ENCODE measurements around the gene MBD3L2B.
"Not testable (repeated sequence)": the region's sequence is repeated elsewhere in the genome, so short reads cannot be mapped to it uniquely, and the experiment has no call there.

The MBD3L2B gene

DNA sequence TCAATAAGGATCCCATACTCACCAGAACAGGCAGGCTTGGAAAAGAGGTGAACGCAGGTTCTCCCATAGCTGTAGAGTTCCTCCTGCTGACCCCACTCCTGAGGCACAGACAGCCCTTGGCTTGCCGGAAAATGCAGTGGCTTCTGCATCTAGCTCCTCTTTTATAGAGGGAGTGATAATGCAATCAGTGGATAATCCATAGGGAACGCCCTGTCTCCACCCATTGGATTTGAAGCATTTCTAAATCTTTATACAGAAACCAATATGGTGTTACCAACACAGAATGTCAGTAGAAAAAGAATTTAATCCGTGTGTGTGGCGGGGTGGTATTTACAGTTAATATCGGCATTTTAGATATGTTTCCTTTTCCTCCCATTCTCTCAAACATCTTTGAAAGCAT is at the start of gene MBD3L2B:
TSS of gene MBD3L2B (minus strand) at position 101 of the 400 bp plus-strand sequence. CDS start at position 67, 34 bp downstream.
- not testable (repeated sequence) for DNase-seq

DNA sequence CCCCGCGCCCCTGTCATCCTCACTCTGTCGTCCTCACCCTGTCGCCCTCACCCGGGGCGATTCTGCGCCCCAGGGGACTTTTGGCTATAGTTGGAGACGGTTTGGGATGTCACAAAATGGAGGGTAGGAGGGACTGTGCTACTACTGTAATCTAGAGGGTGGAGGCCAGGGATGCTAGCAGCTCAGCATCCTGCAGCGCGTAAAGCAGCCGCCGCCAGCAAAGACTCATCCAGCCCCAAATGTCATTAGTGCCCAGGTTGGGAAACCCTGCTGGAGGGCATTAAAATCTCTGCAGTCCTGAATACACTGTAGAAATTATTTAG is 48.6 kb upstream of the MBD3L2B start:
- DNase-seq = peak in 1 of 2 experiments; percentile 61

DNA sequence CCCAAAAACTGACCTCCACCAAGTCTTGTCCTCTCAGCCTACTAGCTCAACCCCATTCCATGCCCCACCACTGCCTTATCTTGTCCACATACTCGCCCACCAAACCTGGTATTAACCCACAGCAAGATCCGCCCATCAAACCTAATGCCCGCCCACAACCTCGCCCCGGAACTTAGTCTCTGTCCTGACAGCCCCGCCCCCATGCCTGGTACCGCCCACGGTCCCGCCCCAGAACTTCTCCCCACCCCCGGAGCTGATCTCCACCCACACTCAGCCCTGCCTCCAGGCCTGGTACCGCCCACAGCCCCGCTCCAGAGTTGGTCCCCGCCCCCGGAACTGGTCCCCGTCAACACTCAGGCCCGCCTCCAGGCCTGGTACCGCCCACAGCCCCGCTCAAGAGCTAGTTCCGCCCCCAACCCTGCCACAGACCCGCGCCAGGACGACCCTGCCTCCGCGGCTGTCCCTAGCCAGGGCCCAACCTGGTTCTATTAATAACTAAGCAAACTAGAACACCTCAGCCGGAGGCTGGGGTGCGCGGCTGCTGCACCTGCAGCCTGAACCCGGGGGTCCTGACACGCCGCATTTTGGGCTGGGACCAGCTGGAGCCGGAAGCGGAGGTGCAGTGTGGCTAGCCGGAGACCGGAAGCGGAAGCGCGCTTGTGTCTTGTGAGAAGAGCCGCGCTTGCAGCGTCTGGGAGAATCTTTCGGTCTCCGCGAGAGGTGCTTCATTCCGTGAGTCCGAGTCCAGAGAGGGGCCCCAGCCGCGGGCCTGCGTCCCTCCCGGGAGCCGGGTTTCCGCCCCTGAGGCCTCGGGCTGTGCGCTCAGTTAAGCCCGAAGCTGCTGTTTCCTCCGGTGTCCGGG is 48.0 kb upstream of the MBD3L2B start, which contains the start of gene ZNF557:
TSS of gene ZNF557 (plus strand) at position 662 of the 862 bp plus-strand sequence. CDS start 5,372 bp downstream, outside the sequence.
- DNase-seq = peak; percentile 94 to 96

DNA sequence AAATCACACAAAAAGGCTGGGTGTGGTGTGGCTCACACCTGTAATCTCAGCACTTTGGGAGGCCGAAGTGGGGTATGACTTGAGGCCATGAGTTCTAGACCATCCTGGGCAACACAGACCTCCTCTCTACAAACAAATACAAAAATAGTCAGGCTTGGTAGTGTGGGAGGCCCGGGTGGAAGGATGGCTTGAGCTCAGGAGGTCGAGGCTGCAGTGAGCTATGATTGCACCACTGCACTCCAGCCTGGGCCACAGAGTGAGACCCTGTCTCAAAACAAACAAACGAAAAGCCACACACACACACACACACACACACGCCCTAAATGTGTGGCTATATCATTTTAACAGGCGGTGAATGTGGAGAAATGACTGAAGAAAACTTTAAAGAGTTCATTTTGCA is 47.4 kb upstream of the MBD3L2B start:
- DNase-seq = no peak

DNA sequence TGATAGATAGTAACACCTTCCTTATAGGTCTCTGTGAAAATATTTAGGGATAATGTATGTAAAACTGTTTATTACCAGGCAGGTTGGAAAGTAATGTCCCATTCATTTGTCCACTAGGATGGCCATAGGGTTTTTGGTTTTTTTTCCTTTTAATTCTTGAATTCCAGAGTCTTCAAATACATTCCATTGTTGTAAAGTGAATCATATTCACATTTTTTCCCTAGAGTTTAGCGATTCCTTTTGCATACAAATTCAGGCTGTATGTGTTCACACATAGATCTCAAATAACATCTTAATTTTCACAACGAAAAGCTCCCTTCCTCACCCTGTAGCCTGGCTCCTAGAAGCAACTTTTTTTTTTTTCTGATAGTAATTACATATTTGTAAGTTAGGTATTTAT is 46.5 kb upstream of the MBD3L2B start:
- no peak for DNase-seq

DNA sequence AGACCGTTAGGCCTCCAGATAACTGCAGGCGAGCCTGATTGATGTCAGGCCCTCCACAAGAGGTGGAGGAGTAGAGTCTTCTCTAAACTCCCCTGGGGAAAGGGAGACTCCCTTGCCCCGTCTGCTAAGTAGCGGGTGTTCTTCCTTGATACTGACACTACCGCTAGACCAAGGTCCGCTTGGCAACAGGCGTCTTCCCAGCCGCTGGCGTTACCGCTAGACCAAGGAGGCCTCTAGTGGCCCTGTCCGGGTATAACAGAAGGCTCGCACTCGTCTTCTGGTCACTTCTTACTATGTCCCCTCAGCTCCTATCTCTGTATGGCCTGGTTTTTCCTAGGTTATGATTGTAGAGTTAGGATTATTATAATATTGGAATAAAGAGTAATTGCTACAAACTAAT is 45.9 kb upstream of the MBD3L2B start:
- not testable (repeated sequence) for DNase-seq

DNA sequence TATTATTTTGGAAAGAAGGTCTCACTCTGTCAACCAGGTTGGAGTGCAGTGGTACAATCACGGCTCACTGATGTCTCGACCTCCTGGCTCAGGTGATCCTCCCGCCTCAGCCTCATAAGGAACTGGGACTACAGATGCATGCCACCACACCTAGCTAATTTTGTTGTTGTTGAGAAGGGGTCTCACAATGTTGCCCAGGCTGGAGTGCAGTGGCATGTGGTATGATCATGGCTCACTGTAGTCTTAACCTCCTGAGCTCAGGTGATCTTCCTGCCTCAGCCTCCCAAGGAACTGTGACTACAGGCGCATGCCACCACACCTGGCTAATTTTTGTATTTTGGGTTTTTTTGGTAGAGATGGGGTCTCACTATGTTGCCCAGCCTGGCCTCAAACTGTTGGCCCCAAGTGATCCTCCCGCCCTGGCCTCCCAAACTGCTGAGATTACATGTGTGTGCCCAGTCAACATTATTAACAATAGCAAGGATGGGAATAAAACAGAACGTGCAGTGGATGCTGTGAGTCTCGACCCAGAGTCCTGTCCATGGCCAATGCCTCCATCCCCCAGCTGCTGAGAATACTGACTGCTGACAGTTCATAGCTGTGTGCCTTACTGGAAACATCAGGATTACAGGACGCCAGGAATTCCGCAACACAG is 42.7 kb upstream of the MBD3L2B start:
- DNase-seq = no peak

DNA sequence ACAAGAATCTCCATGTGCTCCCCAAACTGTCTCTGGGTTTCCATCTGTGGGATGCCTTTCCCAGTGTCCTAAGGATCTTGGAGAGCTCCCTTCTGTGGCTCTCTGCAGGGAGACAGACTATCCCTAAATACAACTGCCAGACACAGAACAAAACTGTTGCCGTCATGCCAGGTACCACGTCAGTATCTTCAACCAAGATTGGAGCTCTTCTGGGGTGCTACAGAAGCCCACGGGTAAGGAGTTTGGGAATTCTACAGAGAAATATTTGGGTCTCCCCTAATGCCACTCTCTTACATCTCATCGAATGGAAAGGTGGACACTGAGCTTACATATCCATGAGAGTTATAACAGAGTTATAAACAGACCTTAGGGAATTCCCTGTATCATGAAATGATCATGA is 42.1 kb upstream of the MBD3L2B start:
- no peak for DNase-seq

DNA sequence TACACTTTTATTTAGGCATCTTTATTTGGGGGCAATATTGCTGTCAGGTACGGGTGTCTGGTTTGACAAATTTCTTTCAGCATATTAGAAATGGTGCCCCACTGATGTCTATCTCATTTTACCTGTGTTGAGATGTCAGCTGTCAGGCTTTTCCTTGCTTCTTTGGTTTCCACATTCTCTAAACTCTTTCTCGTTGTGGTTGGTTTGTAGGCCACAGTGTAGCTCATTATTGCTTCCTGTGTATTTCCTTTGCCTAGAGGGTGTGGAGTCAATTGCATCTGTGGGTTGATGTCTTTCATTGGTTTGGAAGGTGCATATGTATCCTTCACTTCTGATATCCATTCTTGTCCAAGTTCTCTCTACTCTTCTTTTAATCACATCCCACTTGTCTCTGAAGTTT is 38.7 kb upstream of the MBD3L2B start:
- DNase-seq = not testable (repeated sequence)

DNA sequence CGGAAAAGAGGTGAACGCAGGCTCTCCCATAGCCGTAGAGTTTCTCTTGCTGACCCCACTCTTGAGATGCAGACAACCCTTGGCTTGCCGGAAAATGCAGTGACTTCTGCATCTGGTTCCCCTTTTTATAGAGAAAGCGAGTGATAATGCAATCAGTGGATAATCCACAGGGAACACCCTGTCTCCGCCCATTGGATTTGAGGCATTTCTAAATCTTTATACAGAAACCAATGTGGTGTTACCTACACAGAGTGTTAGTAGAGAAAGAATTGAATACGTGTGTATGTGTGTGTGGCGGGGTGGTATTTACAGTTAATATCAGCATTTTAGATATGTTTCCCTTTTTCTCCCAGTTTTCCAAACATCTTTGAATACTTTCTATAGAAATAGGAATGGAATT is 37.3 kb upstream of the MBD3L2B start, which contains the start of gene MBD3L3:
TSS of gene MBD3L3 (minus strand) at position 101 of the 400 bp plus-strand sequence. CDS start at position 30, 71 bp downstream.
- DNase-seq = not testable (repeated sequence)

DNA sequence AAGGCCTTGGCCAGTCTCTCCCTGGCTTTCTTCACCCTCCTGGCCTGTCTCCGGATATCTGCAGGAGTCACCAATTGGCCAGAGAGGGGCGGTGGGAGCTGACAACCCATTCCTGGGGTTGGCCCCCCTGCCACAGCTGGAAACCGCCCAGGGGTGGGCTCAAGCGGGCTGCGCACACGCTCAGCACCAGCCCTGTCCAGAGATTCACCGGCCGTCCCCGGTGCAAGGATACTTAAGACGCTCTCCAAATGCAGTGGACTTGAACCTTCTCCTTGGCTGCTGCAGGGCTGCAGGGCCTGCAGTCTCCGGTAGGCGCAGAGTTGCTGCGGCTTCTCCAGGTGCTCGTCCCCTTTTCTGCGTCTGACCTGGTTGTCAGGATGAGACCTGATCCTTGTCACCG is 35.1 kb upstream of the MBD3L2B start:
- not testable (repeated sequence) for DNase-seq

DNA sequence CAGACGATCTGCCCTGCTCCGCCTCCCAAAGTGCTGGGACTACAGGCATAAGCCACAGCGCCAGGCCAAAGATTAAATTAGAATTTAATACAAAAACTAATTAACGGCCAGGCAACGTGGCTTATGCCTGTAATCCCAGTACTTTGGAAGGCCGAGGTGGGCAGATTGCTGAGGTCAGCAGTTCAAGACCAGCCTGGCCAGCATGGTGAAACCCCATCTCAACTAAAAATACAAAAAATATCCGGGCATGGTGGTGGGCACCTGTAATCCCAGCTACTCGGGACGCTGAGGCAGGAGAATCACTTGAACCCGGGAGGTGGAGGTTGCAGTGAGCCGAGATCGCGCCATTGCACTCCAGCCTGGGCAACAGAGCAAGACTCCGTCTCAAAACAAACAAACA is 34.4 kb upstream of the MBD3L2B start:
- not testable (repeated sequence) for DNase-seq

DNA sequence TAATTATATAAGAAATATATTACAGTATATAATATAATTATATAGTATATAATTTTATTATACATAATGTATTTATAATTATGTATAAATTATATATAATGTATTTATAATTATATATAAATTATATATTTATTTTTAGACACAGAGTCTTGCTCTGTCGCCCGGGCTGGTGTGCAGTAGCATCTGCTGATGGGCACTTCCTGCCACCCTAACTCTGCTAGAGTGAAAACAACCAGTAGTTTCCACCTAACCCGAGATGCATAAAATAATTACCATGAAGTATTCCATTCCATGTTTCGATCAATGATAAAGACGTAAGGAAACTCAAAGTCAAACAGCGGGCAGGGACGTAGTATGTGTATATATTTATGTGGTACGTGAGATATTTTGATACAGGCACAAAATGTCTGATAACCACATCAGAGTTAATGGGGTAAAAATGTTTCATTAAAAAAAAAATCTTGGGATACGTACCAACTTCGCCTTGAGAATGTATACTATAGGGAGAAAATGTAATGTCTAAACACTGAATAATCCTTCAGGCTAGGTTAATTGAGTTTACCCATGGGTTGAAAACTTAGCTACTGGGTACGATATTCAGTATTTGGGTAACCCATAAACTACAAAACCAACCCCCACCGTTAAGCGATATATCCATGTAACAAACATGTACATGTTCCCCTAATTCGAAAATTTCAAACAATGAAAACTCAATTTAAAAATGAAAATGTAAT is 33.6 kb upstream of the MBD3L2B start:
- not testable (repeated sequence) for DNase-seq

DNA sequence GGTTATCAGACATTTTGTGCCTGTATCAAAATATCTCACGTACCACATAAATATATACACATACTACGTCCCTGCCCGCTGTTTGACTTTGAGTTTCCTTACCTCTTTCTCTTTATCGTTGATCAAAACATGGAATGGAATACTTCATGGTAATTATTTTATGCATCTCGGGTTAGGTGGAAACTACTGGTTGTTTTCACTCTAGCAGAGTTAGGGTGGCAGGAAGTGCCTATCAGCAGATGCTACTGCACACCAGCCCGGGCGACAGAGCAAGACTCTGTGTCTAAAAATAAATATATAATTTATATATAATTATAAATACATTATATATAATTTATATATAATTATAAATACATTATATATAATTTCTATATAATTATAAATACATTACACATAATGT is 31.7 kb upstream of the MBD3L2B start:
- not testable (repeated sequence) for DNase-seq

DNA sequence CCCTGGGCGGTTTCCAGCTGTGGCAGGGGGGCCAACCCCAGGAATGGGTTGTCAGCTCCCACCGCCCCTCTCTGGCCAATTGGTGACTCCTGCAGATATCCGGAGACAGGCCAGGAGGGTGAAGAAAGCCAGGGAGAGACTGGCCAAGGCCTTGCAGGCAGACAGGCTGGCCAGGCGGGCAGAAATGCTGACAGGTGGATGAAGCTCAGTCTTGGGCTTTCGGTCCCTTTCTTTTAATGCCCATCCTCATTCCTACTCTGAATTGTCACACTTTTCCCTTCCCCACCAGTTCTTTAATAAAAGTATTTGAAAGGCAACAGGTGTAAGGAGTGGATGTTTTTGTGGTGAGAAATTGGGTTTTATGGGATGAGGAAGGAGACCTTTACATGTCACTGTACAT is 30.2 kb upstream of the MBD3L2B start:
- not testable (repeated sequence) for DNase-seq

DNA sequence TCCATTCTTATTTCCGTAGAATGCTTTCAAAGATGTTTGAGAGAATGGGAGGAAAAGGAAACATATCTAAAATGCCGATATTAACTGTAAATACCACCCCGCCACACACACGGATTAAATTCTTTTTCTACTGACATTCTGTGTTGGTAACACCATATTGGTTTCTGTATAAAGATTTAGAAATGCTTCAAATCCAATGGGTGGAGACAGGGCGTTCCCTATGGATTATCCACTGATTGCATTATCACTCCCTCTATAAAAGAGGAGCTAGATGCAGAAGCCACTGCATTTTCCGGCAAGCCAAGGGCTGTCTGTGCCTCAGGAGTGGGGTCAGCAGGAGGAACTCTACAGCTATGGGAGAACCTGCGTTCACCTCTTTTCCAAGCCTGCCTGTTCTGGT is 27.8 kb upstream of the MBD3L2B start, which contains the start of gene MBD3L2:
TSS of gene MBD3L2 (plus strand) at position 301 of the 400 bp plus-strand sequence. CDS start at position 354, 53 bp downstream.
- DNase-seq = not testable (repeated sequence)

DNA sequence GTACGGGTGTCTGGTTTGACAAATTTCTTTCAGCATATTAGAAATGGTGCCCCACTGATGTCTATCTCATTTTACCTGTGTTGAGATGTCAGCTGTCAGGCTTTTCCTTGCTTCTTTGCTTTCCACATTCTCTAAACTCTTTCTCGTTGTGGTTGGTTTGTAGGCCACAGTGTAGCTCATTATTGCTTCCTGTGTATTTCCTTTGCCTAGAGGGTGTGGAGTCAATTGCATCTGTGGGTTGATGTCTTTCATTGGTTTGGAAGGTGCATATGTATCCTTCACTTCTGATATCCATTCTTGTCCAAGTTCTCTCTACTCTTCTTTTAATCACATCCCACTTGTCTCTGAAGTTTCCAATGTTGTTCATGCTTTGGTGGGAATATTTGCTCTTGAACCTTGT is 20.3 kb upstream of the MBD3L2B start:
- not testable (repeated sequence) for DNase-seq

DNA sequence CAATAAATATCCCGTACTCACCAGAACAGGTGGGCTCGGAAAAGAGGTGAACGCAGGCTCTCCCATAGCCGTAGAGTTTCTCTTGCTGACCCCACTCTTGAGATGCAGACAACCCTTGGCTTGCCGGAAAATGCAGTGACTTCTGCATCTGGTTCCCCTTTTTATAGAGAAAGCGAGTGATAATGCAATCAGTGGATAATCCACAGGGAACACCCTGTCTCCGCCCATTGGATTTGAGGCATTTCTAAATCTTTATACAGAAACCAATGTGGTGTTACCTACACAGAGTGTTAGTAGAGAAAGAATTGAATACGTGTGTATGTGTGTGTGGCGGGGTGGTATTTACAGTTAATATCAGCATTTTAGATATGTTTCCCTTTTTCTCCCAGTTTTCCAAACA is 18.8 kb upstream of the MBD3L2B start, which contains the start of gene MBD3L4:
TSS of gene MBD3L4 (minus strand) at position 101 of the 400 bp plus-strand sequence. CDS start at position 66, 35 bp downstream.
- not testable (repeated sequence) for DNase-seq

DNA sequence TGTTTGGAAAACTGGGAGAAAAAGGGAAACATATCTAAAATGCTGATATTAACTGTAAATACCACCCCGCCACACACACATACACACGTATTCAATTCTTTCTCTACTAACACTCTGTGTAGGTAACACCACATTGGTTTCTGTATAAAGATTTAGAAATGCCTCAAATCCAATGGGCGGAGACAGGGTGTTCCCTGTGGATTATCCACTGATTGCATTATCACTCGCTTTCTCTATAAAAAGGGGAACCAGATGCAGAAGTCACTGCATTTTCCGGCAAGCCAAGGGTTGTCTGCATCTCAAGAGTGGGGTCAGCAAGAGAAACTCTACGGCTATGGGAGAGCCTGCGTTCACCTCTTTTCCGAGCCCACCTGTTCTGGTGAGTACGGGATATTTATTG is 9.0 kb upstream of the MBD3L2B start, which contains the start of gene MBD3L5:
TSS of gene MBD3L5 (plus strand) at position 301 of the 400 bp plus-strand sequence. CDS start at position 335, 34 bp downstream.
- not testable (repeated sequence) for DNase-seq

DNA sequence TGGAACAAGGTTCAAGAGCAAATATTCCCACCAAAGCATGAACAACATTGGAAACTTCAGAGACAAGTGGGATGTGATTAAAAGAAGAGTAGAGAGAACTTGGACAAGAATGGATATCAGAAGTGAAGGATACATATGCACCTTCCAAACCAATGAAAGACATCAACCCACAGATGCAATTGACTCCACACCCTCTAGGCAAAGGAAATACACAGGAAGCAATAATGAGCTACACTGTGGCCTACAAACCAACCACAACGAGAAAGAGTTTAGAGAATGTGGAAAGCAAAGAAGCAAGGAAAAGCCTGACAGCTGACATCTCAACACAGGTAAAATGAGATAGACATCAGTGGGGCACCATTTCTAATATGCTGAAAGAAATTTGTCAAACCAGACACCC is 7.6 kb upstream of the MBD3L2B start:
- not testable (repeated sequence) for DNase-seq

DNA sequence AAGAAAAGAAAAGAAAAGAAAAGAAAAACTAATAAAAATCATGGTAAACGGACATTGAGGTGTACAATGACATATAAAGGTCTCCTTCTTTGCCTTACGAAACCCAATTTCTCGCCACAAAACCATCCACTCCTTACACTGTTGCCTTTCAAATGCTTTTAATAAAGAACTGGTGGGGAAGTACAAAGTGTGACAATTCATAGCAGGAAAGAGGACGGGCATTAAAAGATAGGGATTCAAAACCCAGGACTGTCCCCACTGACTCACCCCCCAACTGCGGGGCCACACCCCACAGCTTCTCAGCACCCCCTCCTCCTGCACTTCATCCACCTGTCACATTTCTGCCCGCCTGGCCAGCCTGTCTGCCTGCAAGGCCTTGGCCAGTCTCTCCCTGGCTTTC is 2.4 kb downstream of the MBD3L2B start:
- DNase-seq = no peak

DNA sequence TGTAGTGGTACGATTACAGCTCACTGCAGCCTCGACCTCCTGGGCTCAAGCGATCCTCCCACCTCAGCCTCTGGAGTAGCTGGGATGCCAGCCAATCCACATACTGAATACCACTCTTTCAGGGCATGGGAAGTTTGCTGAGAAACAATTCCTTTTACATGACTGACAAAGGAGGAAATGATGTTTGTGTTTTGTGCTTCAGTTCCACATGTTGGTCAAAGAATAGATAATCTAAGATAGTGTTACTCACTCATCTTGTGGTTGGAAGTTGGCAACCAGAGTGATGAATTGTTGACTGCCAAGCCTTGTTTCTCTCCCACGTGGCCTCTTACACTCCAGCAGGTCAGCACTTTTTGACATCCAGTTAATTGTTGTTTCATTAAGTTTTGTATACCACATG is 7.6 kb downstream of the MBD3L2B start:
- peak in 1 of 2 experiments; percentile 4 for DNase-seq

All from Kasumi-1 (cell line).